Adrenal gland (tissue), 5 donors: ENCODE data around the gene ARHGAP10.

Source experiments
- POLR2A ChIP-seq, 2 donors: fragments of 450-650 bp; IDR thresholded peaks; one replicate each; pipeline ENCODE4 v1.6.1; 2017; ENCODE audit warnings: antibody characterized with exemption in 2 of 2, mild to moderate bottlenecking in 2 of 2, moderate library complexity in 1 of 2
- TF ChIP-seq, protein P1 (sequence below), 6 experiments: fragments of 450-650 bp in 4 of 6; fragments of 200-600 bp in 2 of 6; sonication (generic) in 1 of 6; IDR thresholded peaks; 1 replicate in 5 of 6; 2 replicates in 1 of 6; pipeline versions ENCODE4 v1.5.1 to v1.8.0; 2016 to 2021; ENCODE audit warnings: antibody characterized with exemption in 6 of 6, mild to moderate bottlenecking in 2 of 6, moderate library complexity in 1 of 6
- donor health status: DM: no; HTN: no; CAD: no.

DNA sequence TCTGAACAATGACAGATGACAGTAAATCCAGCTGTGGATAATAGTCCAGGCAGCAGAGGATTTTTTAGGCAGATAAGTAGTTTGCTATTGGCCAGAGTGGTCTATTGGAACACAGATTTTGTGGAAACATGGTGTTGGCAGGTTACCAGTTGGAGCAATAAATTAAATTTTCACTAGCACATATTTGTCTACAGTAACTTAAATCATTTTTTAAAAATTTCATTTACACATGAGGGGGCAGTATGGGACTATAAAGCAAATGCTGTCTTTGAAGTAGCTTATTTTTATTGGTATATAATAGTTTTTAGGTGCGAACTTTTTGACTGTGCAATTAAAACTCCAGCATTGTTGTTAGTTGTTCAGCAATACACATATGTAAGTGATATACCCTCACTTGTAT is 289.8 kb downstream of the ARHGAP10 start:
- TF ChIP-seq, protein P1, sequence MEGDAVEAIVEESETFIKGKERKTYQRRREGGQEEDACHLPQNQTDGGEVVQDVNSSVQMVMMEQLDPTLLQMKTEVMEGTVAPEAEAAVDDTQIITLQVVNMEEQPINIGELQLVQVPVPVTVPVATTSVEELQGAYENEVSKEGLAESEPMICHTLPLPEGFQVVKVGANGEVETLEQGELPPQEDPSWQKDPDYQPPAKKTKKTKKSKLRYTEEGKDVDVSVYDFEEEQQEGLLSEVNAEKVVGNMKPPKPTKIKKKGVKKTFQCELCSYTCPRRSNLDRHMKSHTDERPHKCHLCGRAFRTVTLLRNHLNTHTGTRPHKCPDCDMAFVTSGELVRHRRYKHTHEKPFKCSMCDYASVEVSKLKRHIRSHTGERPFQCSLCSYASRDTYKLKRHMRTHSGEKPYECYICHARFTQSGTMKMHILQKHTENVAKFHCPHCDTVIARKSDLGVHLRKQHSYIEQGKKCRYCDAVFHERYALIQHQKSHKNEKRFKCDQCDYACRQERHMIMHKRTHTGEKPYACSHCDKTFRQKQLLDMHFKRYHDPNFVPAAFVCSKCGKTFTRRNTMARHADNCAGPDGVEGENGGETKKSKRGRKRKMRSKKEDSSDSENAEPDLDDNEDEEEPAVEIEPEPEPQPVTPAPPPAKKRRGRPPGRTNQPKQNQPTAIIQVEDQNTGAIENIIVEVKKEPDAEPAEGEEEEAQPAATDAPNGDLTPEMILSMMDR (IDR thresholded peaks at IDR 0.05) = peak in 2 of 6 experiments; percentile 13 to 21
- TF ChIP-seq POLR2A (IDR thresholded peaks at IDR 0.05) = no peak
